ENCODE measurements around the gene HSDL1. TPM values are rescaled to one million over a fixed set of nuclear protein-coding genes. Genes with fewer than 3 reads are reported as not detected.

Gene HSDL1
- total and polyA plus RNA-seq, 4 donors: 59.8 to 77.2 (median 71.6) TPM

DNA sequence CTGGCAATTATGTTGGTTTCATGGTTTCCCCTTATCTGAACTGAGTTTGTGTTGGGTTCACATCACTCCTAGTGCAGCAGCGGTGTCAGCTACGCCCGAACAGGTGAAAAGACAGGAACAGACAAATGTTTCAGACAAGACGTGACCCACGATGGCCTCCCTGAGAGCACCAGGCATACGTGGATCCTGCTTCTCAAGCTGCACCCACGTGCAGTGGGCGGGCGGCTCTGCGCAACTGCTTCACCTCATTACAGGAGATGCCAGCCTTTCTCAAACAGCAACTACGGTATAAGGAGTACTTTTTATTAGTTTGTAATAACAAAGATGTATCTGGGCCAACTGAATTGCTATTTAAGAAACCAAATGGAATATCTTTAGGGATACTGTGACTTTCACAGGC is 69.6 kb downstream of the HSDL1 start:
- H3K27ac ChIP-seq (ENCODE audit: low read depth, low read length): no peak overlapping the region
- WGBS (ENCODE audit: insufficient coverage): 94% methylated on average over 6 of the region's 11 CpGs
- H3K9me3 ChIP-seq (ENCODE audit: control insufficient read depth, insufficient read depth, low read length): no peaks in the 10 kb centered on the region
- H3K36me3 ChIP-seq (ENCODE audit: control insufficient read depth, insufficient read depth, low read length): peaks cover 41% of the 10 kb centered on the region
- no peaks in the 10 kb centered on the region for H3K27me3 ChIP-seq (ENCODE audit: control insufficient read depth, insufficient read depth, low read length)
- H3K4me3 ChIP-seq (ENCODE audit: low read depth, low read length): no peak overlapping the region
- H3K4me1 ChIP-seq (ENCODE audit: control insufficient read depth, insufficient read depth, low read length): no peaks in the 10 kb centered on the region
- no peak for DNase-seq (ENCODE audit: low read depth in 4 of 6, low spot score in 6 of 6)

- 72% methylated on average over 3 of the region's 3 CpGs for WGBS (ENCODE audit: insufficient coverage)
- peaks cover 39% of the 10 kb centered on the region for H3K36me3 ChIP-seq (ENCODE audit: control insufficient read depth, insufficient read depth, low read length)
- H3K9me3 ChIP-seq (ENCODE audit: control insufficient read depth, insufficient read depth, low read length): no peaks in the 10 kb centered on the region
- no peaks in the 10 kb centered on the region for H3K27me3 ChIP-seq (ENCODE audit: control insufficient read depth, insufficient read depth, low read length)
- DNase-seq (ENCODE audit: low read depth in 4 of 6, low spot score in 6 of 6): no peak
- no peak overlapping the region for H3K27ac ChIP-seq (ENCODE audit: low read depth, low read length)
- no peak overlapping the region for H3K4me3 ChIP-seq (ENCODE audit: low read depth, low read length)
- no peaks in the 10 kb centered on the region for H3K4me1 ChIP-seq (ENCODE audit: control insufficient read depth, insufficient read depth, low read length)
These were observed 70.3 kb downstream of the HSDL1 start for GRCh38 chr16:84074721-84075120.

Other genes starting within 250 kb of the HSDL1 start
- 1 to 10 TPM; 4.1 to 4.7 TPM for gene MLYCD, start 246.1 kb downstream of the HSDL1 start, total RNA-seq
- 1 to 10 TPM; 5.0 to 7.7 TPM for gene MLYCD, start 246.1 kb downstream of the HSDL1 start, polyA plus RNA-seq (ENCODE audit: insufficient read length in 2 of 2)
- under 1 TPM; 0.20 to 0.44 TPM for gene OSGIN1, start 191.9 kb downstream of the HSDL1 start, total RNA-seq
- 1 to 10 TPM in 1 of 2 donors, under 1 TPM in 1; 0.92 to 1.2 TPM for gene OSGIN1, start 191.9 kb downstream of the HSDL1 start, polyA plus RNA-seq (ENCODE audit: insufficient read length in 2 of 2)
- gene NECAB2, start 176.9 kb downstream of the HSDL1 start, total RNA-seq: 10 to 100 TPM; 12.7 to 14.9 TPM
- 10 to 100 TPM; 78.5 to 82.1 TPM for gene NECAB2, start 176.9 kb downstream of the HSDL1 start, polyA plus RNA-seq (ENCODE audit: insufficient read length in 2 of 2)
- gene SLC38A8, start 102.4 kb downstream of the HSDL1 start, total RNA-seq: 1 to 10 TPM in 1 of 2 donors, under 1 TPM in 1; 0.28 to 1.4 TPM
- gene SLC38A8, start 102.4 kb downstream of the HSDL1 start, polyA plus RNA-seq (ENCODE audit: insufficient read length in 2 of 2): 1 to 10 TPM in 1 of 2 donors, under 1 TPM in 1; 0.97 to 1.1 TPM
- 10 to 100 TPM; 71.3 to 84.3 TPM for gene MBTPS1, start 28.2 kb downstream of the HSDL1 start, total RNA-seq
- 10 to 100 TPM; 66.2 to 78.5 TPM for gene MBTPS1, start 28.2 kb downstream of the HSDL1 start, polyA plus RNA-seq (ENCODE audit: insufficient read length in 2 of 2)
- 10 to 100 TPM in 1 of 2 donors, 1 to 10 TPM in 1; 2.7 to 20.1 TPM for gene DNAAF1, start 131 bp upstream of the HSDL1 start, total RNA-seq
- 10 to 100 TPM; 20.9 to 21.2 TPM for gene DNAAF1, start 131 bp upstream of the HSDL1 start, polyA plus RNA-seq (ENCODE audit: insufficient read length in 2 of 2)
- gene TAF1C, start 41.9 kb upstream of the HSDL1 start, total RNA-seq: 10 to 100 TPM; 14.9 to 37.7 TPM
- gene TAF1C, start 41.9 kb upstream of the HSDL1 start, polyA plus RNA-seq (ENCODE audit: insufficient read length in 2 of 2): 10 to 100 TPM; 55.3 to 64.9 TPM
- gene ADAD2, start 46.0 kb upstream of the HSDL1 start, total RNA-seq: under 1 TPM; 0.20 to 0.39 TPM
- gene ADAD2, start 46.0 kb upstream of the HSDL1 start, polyA plus RNA-seq (ENCODE audit: insufficient read length in 2 of 2): 1 to 10 TPM in 1 of 2 donors, under 1 TPM in 1; 0.51 to 1.3 TPM
- under 1 TPM; 0.06 to 0.30 TPM for gene KCNG4, start 94.8 kb upstream of the HSDL1 start, total RNA-seq
- gene KCNG4, start 94.8 kb upstream of the HSDL1 start, polyA plus RNA-seq (ENCODE audit: insufficient read length in 2 of 2): under 1 TPM; 0.33 to 0.44 TPM
- gene WFDC1, start 149.7 kb upstream of the HSDL1 start, total RNA-seq: 1 to 10 TPM; 3.8 to 9.3 TPM
- gene WFDC1, start 149.7 kb upstream of the HSDL1 start, polyA plus RNA-seq (ENCODE audit: insufficient read length in 2 of 2): 10 to 100 TPM in 1 of 2 donors, 1 to 10 TPM in 1; 9.0 to 10.4 TPM
- 1 to 10 TPM; 1.4 to 2.2 TPM for gene ATP2C2, start 223.4 kb upstream of the HSDL1 start, total RNA-seq
- gene ATP2C2, start 223.4 kb upstream of the HSDL1 start, polyA plus RNA-seq (ENCODE audit: insufficient read length in 2 of 2): 1 to 10 TPM; 3.1 to 4.2 TPM

Data from spinal cord (tissue), 10 donors.